H1 (cell line): ENCODE results near the gene MCC. TPM values are rescaled to one million over a fixed set of nuclear protein-coding genes. Genes with fewer than 3 reads are reported as not detected.

Experiments
- RXRA ChIP-seq: IDR thresholded peaks from 2 replicates; pipeline ENCODE4 v1.6.1; 2011; ENCODE audit warnings: low read depth, mild to moderate bottlenecking, low read length, moderate library complexity; ENCODE audit not compliant: insufficient read depth
- polyA plus RNA-seq, 7 experiments: library from polyadenylated mRNA; depleted of rRNA in 3 of 7; stranded (reverse) in 5 of 7; unstranded in 2 of 7; fragments of >200 nt in 5 of 7; fragments of 200-250 nt in 2 of 7; gene quantifications; 1 replicate in 5 of 7; 2 replicates in 1 of 7; 4 replicates in 1 of 7; pipeline versions ENCODE4 v1.2.1 to v1.2.3, GENCODE V29; 2011 to 2013; ENCODE audit warnings: missing spikeins in 2 of 7, mixed read lengths in 2 of 7
- total RNA-seq: library from RNA; stranded (reverse); fragmentation: NEBNext Ultra II Directional; extraction: Animal tissue kit (Norgen Biotek cat#: 25700); gene quantifications from 2 replicates; pipeline ENCODE4 v1.2.1, GENCODE V29; 2021

The MCC gene
- total and polyA plus RNA-seq, 2 of the 8 experiments (the other 6 are each of a cell fraction or from before 2014, with no cell fraction given), result 2.6 to 18.3 TPM

- TF ChIP-seq RXRA, result no peak
Measured at GRCh38 chr5:113164021-113164420, 324.2 kb downstream of the MCC start (continued).
